ENCODE results near the gene TEX12. TPM values are rescaled to one million over a fixed set of nuclear protein-coding genes. Genes with fewer than 3 reads are reported as not detected.

TEX12 gene
- polyA plus RNA-seq, 1 donor from 2014 or later = 0.51 TPM

DNA sequence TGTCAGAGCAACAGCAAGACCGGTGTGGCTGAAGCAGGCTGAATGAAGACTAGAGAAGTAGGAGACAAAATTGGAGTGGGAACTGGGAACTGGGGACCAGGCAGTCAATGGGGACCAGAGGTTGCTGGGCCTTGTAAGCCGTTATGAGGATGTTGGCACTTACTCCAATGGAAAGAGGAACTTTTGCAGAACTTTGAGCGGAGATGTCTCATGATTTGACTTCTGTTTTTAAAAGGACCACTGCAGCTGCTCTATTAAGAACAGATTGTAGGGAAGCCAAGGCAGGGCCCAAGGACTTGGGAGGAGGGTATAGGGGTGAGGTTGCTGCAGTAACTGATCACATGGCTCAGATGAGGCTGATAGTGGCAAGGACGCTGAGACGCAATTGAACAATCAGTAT lies 37.5 kb upstream of the TEX12 start:
- Histone ChIP-seq H3K36me3 (ENCODE audit: insufficient read depth, low read length) (no peaks in the 10 kb centered on the region), H3K27me3 (ENCODE audit: insufficient read depth, low read depth, low read length) (no peaks in the 10 kb centered on the region), H3K27ac (ENCODE audit: low read length) (no peak overlapping the region), H4K20me1 (ENCODE audit: insufficient read depth) (no peaks in the 10 kb centered on the region), H2AFZ (ENCODE audit: low read depth, low read length) (no peak overlapping the region), H3K4me2 (ENCODE audit: low read length) (no peak overlapping the region), H3K9me2 (ENCODE audit: insufficient read depth, low read length) (no peaks in the 10 kb centered on the region), H3K9me3 (ENCODE audit: low read length) (no peaks in the 10 kb centered on the region), H3K9ac (ENCODE audit: low read length) (no peak overlapping the region), H3K4me3 (ENCODE audit: low read length) (no peak overlapping the region), H3K79me2 (replicated peaks; ENCODE audit: insufficient read depth, low read length) (no peaks in the 10 kb centered on the region), H3F3A (ENCODE audit: insufficient read depth, low read length, poor library complexity, severe bottlenecking) (no peaks in the 10 kb centered on the region)
- TF ChIP-seq EZH2 (IDR thresholded peaks at IDR 0.05; ENCODE audit: borderline replicate concordance, insufficient read depth, low read length, poor library complexity, severe bottlenecking) = no peak
- no peak for TF ChIP-seq SMC3 (conservative IDR thresholded peaks at IDR 0.05; ENCODE audit: poor library complexity)
- no peak for TF ChIP-seq POLR2AphosphoS5 (IDR thresholded peaks at IDR 0.05)
- no peak for TF ChIP-seq RAD21 (conservative IDR thresholded peaks at IDR 0.05)
- TF ChIP-seq, protein P1, sequence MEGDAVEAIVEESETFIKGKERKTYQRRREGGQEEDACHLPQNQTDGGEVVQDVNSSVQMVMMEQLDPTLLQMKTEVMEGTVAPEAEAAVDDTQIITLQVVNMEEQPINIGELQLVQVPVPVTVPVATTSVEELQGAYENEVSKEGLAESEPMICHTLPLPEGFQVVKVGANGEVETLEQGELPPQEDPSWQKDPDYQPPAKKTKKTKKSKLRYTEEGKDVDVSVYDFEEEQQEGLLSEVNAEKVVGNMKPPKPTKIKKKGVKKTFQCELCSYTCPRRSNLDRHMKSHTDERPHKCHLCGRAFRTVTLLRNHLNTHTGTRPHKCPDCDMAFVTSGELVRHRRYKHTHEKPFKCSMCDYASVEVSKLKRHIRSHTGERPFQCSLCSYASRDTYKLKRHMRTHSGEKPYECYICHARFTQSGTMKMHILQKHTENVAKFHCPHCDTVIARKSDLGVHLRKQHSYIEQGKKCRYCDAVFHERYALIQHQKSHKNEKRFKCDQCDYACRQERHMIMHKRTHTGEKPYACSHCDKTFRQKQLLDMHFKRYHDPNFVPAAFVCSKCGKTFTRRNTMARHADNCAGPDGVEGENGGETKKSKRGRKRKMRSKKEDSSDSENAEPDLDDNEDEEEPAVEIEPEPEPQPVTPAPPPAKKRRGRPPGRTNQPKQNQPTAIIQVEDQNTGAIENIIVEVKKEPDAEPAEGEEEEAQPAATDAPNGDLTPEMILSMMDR (IDR thresholded peaks at IDR 0.05; ENCODE audit: poor library complexity, severe bottlenecking) = no peak
- no peak for TF ChIP-seq EP300 (conservative IDR thresholded peaks at IDR 0.05; ENCODE audit: poor library complexity, severe bottlenecking)
- no peak for TF ChIP-seq TAF1 (IDR thresholded peaks at IDR 0.05; ENCODE audit: low read depth)
- TF ChIP-seq, protein P2, sequence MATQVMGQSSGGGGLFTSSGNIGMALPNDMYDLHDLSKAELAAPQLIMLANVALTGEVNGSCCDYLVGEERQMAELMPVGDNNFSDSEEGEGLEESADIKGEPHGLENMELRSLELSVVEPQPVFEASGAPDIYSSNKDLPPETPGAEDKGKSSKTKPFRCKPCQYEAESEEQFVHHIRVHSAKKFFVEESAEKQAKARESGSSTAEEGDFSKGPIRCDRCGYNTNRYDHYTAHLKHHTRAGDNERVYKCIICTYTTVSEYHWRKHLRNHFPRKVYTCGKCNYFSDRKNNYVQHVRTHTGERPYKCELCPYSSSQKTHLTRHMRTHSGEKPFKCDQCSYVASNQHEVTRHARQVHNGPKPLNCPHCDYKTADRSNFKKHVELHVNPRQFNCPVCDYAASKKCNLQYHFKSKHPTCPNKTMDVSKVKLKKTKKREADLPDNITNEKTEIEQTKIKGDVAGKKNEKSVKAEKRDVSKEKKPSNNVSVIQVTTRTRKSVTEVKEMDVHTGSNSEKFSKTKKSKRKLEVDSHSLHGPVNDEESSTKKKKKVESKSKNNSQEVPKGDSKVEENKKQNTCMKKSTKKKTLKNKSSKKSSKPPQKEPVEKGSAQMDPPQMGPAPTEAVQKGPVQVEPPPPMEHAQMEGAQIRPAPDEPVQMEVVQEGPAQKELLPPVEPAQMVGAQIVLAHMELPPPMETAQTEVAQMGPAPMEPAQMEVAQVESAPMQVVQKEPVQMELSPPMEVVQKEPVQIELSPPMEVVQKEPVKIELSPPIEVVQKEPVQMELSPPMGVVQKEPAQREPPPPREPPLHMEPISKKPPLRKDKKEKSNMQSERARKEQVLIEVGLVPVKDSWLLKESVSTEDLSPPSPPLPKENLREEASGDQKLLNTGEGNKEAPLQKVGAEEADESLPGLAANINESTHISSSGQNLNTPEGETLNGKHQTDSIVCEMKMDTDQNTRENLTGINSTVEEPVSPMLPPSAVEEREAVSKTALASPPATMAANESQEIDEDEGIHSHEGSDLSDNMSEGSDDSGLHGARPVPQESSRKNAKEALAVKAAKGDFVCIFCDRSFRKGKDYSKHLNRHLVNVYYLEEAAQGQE (IDR thresholded peaks at IDR 0.05; ENCODE audit: borderline replicate concordance) = no peak
- no peak for TF ChIP-seq MXI1 (conservative IDR thresholded peaks at IDR 0.05; ENCODE audit: poor library complexity, severe bottlenecking)

DNA sequence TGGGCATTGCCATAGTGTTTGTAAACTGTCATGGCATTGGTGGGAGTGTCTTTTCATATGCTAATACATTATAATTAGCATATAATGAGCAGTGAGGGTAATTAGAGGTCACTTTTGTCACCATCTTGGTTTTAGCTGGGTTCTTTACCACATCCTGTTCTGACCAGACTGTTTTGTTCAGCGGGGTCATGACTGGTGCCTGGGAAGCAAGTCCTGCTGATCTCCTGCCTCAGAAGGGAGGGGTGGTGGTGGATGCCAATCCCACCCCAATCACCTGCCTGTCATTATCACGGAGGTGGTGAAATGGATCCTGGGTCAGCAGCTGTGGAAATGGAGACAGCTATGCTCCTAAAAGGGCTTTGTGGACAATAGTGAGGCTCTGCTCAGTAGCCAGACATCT lies 34.4 kb upstream of the TEX12 start:
- H3K9ac ChIP-seq (ENCODE audit: low read length) = no peak overlapping the region
- no peaks in the 10 kb centered on the region for H3K9me2 ChIP-seq (ENCODE audit: insufficient read depth, low read length)
- TF ChIP-seq, protein P2 (IDR thresholded peaks at IDR 0.05; ENCODE audit: borderline replicate concordance) = no peak
- TF ChIP-seq TAF1 (IDR thresholded peaks at IDR 0.05; ENCODE audit: low read depth) (no peak), RAD21 (conservative IDR thresholded peaks at IDR 0.05) (no peak), MXI1 (conservative IDR thresholded peaks at IDR 0.05; ENCODE audit: poor library complexity, severe bottlenecking) (no peak), POLR2AphosphoS5 (IDR thresholded peaks at IDR 0.05) (no peak), EZH2 (IDR thresholded peaks at IDR 0.05; ENCODE audit: borderline replicate concordance, insufficient read depth, low read length, poor library complexity, severe bottlenecking) (no peak), SMC3 (conservative IDR thresholded peaks at IDR 0.05; ENCODE audit: poor library complexity) (no peak), EP300 (conservative IDR thresholded peaks at IDR 0.05; ENCODE audit: poor library complexity, severe bottlenecking) (no peak)
- TF ChIP-seq, protein P1 (IDR thresholded peaks at IDR 0.05; ENCODE audit: poor library complexity, severe bottlenecking) = no peak
- no peak overlapping the region for H3K4me3 ChIP-seq (ENCODE audit: low read length)
- H3F3A ChIP-seq (ENCODE audit: insufficient read depth, low read length, poor library complexity, severe bottlenecking) = no peaks in the 10 kb centered on the region
- H3K36me3 ChIP-seq (ENCODE audit: insufficient read depth, low read length) = no peaks in the 10 kb centered on the region
- no peaks in the 10 kb centered on the region for H3K79me2 ChIP-seq (replicated peaks; ENCODE audit: insufficient read depth, low read length)
- no peaks in the 10 kb centered on the region for H3K9me3 ChIP-seq (ENCODE audit: low read length)
- no peaks in the 10 kb centered on the region for H4K20me1 ChIP-seq (ENCODE audit: insufficient read depth)
- H2AFZ ChIP-seq (ENCODE audit: low read depth, low read length) = no peak overlapping the region
- H3K27ac ChIP-seq (ENCODE audit: low read length) = no peak overlapping the region
- no peak overlapping the region for H3K4me2 ChIP-seq (ENCODE audit: low read length)
- H3K27me3 ChIP-seq (ENCODE audit: insufficient read depth, low read depth, low read length) = no peaks in the 10 kb centered on the region
